IgD-negative memory B cell (primary cell): ENCODE measurements around the gene PITX2. TPM values are rescaled to one million over a fixed set of nuclear protein-coding genes. Genes with fewer than 3 reads are reported as not detected.
A peak's percentile ranks its signal among the peaks of the same experiment; 100 is the strongest.

Experiments used
- H3K27ac Mint-ChIP-seq, 3 donors: one replicate each; pipeline ENCODE4 v1.8.0; 2020 to 2022; ENCODE audit warnings: mild to moderate bottlenecking in 3 of 3, mixed read lengths in 3 of 3, moderate library complexity in 1 of 3
- H3K27me3 Mint-ChIP-seq: one replicate; pipeline ENCODE4 v1.8.0; 2021; ENCODE audit warnings: mixed read lengths
- H3K36me3 Mint-ChIP-seq: one replicate; pipeline ENCODE4 v1.8.0; 2020; ENCODE audit warnings: mild to moderate bottlenecking, mixed read lengths
- H3K4me1 Mint-ChIP-seq, 3 donors: one replicate each; pipeline ENCODE4 v1.8.0; 2020 to 2022; ENCODE audit warnings: mixed read lengths in 3 of 3, mild to moderate bottlenecking in 1 of 3
- H3K4me3 Mint-ChIP-seq, 4 donors: one replicate each; pipeline ENCODE4 v1.8.0; 2020 to 2022; ENCODE audit warnings: mild to moderate bottlenecking in 4 of 4, mixed read lengths in 4 of 4, moderate library complexity in 3 of 4
- H3K9me3 Mint-ChIP-seq, 3 donors: one replicate each; pipeline ENCODE4 v1.8.0; 2020 to 2021; ENCODE audit warnings: mixed read lengths in 3 of 3, mild to moderate bottlenecking in 1 of 3
- polyA plus RNA-seq: library from polyadenylated mRNA; unstranded; fragments of 300-500 nt; fragmentation: Illumina TruSeq; gene quantifications from one replicate; pipeline ENCODE4 v1.2.3, GENCODE V29; 2021

PITX2 gene
- polyA plus RNA-seq, 1 donor from 2014 or later, result not detected

DNA sequence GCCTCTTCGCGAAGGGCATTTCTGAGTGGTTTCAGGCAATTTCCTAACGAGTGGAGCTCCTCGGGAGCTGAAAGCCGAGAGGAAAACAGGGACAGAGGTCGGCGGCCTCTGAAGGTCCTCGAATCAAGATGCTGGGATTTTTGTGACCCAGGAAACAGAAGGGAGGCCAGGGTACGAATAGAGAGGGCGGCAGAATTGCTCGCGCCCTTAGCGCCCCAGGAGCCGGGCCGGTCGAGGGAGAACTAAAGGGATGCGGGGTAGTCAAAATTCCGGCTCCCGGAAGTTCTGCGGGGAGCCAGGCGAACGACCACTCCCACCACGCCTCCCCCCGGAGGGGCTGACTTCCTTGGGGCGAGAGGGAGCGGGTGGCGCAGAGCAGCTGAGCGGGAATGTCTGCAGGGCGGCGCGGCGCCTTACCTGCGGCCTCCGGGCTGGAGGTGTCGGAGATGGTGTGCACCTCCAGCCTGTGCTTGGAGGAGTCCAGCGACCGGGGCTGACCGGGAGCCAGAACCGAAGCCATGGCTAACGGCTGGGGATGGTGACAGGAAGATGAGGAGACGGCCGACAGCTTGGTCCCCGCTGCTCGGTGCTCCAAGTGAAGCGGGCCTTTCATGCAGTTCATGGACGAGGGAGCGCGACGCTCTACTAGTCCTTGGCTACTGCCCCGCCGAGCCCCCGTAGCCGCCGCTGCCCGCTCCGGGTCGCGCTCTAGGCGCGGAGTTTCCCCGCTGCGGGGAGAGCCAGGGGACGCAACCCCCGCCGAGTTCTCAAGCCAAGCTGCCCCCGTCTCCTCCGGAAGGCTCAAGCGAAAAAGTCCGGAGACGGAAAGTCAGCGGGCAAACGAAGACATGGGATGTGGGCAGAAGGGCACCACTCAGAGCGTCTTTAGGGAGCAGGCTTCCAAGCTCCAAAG, 782 bp downstream of the PITX2 start:
- peak overlapping the region; percentile 17 to 72 (median 60) for H3K4me3 Mint-ChIP-seq
- peaks cover 2% of the 10 kb centered on the region for H3K36me3 Mint-ChIP-seq
- H3K27me3 Mint-ChIP-seq, result peaks cover 83% of the 10 kb centered on the region
- peaks cover under 1 to 6% (median 3%) of the 10 kb centered on the region in 3 donors for H3K4me1 Mint-ChIP-seq
- H3K27ac Mint-ChIP-seq, result peak overlapping the region in 2 of 3 donors; percentile 59 to 76
- peaks cover 3 to 14% (median 8%) of the 10 kb centered on the region in 3 donors for H3K9me3 Mint-ChIP-seq

- Mint-ChIP-seq H3K27ac (peak overlapping the region in 2 of 3 donors; percentile 76 to 89), H3K4me3 (peak overlapping the region in 3 of 4 donors; percentile 57 to 65 (median 63)), H3K27me3 (peaks cover 84% of the 10 kb centered on the region), H3K9me3 (peaks cover 3 to 14% (median 8%) of the 10 kb centered on the region in 3 donors), H3K4me1 (peaks cover 0 to 6% (median 3%) of the 10 kb centered on the region in 3 donors), H3K36me3 (peaks cover 2% of the 10 kb centered on the region)
Measured at GRCh38 chr4:110621328-110621812, 1.5 kb downstream of the PITX2 start.

GRCh38 chr4:110620691-110621327, 2.1 kb downstream of the PITX2 start:
- H3K4me1 Mint-ChIP-seq, result peaks cover 0 to 7% (median 6%) of the 10 kb centered on the region in 3 donors
- peaks cover 2% of the 10 kb centered on the region for H3K36me3 Mint-ChIP-seq
- H3K4me3 Mint-ChIP-seq, result peak overlapping the region; percentile 27 to 65 (median 34)
- peak overlapping the region in 2 of 3 donors; percentile 50 to 89 for H3K27ac Mint-ChIP-seq
- peaks cover 3 to 14% (median 8%) of the 10 kb centered on the region in 3 donors for H3K9me3 Mint-ChIP-seq
- H3K27me3 Mint-ChIP-seq, result peaks cover 84% of the 10 kb centered on the region

- Mint-ChIP-seq H3K27ac (peak overlapping the region in 2 of 3 donors; percentile 50 to 89), H3K9me3 (peaks cover 3 to 14% (median 8%) of the 10 kb centered on the region in 3 donors), H3K4me3 (peak overlapping the region in 1 of 4 donors; percentile 34), H3K36me3 (peaks cover 2% of the 10 kb centered on the region), H3K4me1 (peaks cover 2 to 7% (median 6%) of the 10 kb centered on the region in 3 donors), H3K27me3 (peaks cover 88% of the 10 kb centered on the region)
Measured at GRCh38 chr4:110620322-110620690, 2.6 kb downstream of the PITX2 start.

- Mint-ChIP-seq H3K9me3 (peaks cover 3 to 14% (median 8%) of the 10 kb centered on the region in 3 donors), H3K27me3 (peaks cover 86% of the 10 kb centered on the region), H3K27ac (peak overlapping the region; percentile 50 to 88 (median 86)), H3K4me1 (peaks cover 4 to 7% (median 6%) of the 10 kb centered on the region in 3 donors), H3K36me3 (peaks cover 2% of the 10 kb centered on the region), H3K4me3 (peak overlapping the region in 2 of 4 donors; percentile 34)
Measured at GRCh38 chr4:110619463-110620247, 3.2 kb downstream of the PITX2 start.

- H3K4me1 Mint-ChIP-seq, result peaks cover 4 to 7% (median 6%) of the 10 kb centered on the region in 3 donors
- peak overlapping the region in 1 of 4 donors; percentile 25 for H3K4me3 Mint-ChIP-seq
- peaks cover 86% of the 10 kb centered on the region for H3K27me3 Mint-ChIP-seq
- peak overlapping the region; percentile 50 to 88 (median 86) for H3K27ac Mint-ChIP-seq
- peaks cover 0 to 12% (median 7%) of the 10 kb centered on the region in 3 donors for H3K9me3 Mint-ChIP-seq
- peaks cover 2% of the 10 kb centered on the region for H3K36me3 Mint-ChIP-seq
Measured at GRCh38 chr4:110618581-110619462, 4.1 kb downstream of the PITX2 start.

GRCh38 chr4:110617646-110618580, 5.0 kb downstream of the PITX2 start:
- Mint-ChIP-seq H3K27ac (peak overlapping the region; percentile 34 to 72 (median 43)), H3K4me1 (peaks cover 0 to 4% (median 3%) of the 10 kb centered on the region in 3 donors), H3K4me3 (peak overlapping the region; percentile 25 to 78 (median 50)), H3K27me3 (peaks cover 81% of the 10 kb centered on the region), H3K9me3 (peaks cover 0 to 10% (median 0%) of the 10 kb centered on the region in 3 donors), H3K36me3 (peaks cover 2% of the 10 kb centered on the region)

- peaks cover 2% of the 10 kb centered on the region for H3K36me3 Mint-ChIP-seq
- H3K4me3 Mint-ChIP-seq, result no peak overlapping the region
- peak overlapping the region in 1 of 3 donors; percentile 34 for H3K27ac Mint-ChIP-seq
- peaks cover 0 to 4% (median 3%) of the 10 kb centered on the region in 3 donors for H3K4me1 Mint-ChIP-seq
- peaks cover 81% of the 10 kb centered on the region for H3K27me3 Mint-ChIP-seq
- H3K9me3 Mint-ChIP-seq, result peaks cover 0 to 9% (median 0%) of the 10 kb centered on the region in 3 donors
Measured at GRCh38 chr4:110617075-110617640, 5.7 kb downstream of the PITX2 start.

DNA sequence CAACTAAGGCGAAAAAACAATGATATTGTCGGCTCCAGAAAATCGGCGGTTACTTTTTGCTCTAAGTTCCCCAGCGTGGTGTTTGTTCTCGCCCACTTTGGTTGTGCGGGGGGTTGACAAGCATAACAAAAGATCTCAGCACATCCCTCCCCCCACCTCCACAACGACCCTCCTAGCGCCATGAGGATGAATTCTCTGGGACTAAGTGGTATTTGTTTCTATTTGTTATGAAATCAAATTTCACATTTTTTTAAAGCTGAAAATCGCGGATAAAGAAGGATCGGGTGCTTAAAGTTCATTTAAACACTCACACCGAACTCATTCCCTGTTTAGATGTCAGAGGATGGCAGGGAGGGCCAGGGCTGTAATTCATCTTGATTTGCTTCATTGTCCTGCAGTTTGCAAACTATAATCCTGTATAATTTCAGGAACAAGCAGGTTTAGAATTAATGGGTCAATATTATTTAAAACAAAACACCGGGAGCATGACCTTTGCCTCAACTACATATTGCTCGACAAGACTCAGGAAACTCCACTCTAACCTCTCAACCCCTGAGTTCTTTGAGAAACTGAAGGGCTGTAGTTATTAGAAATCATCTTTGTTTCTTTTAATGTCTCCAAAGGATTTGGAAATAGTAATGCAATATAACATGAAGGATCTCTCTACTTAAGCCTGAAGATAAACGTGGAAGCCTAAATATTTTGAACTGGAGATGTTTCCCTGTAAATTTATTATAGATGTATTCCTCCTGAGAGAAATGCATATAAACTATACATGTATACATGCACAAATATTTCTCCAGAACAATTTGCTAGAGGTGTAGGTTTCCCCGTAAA, 6.4 kb downstream of the PITX2 start:
- H3K9me3 Mint-ChIP-seq, result peaks cover 0 to 9% (median 0%) of the 10 kb centered on the region in 3 donors
- H3K4me3 Mint-ChIP-seq, result peak overlapping the region in 1 of 4 donors; percentile 40
- peaks cover 2% of the 10 kb centered on the region for H3K36me3 Mint-ChIP-seq
- H3K4me1 Mint-ChIP-seq, result peaks cover 0 to 4% (median 3%) of the 10 kb centered on the region in 3 donors
- H3K27me3 Mint-ChIP-seq, result peaks cover 81% of the 10 kb centered on the region
- H3K27ac Mint-ChIP-seq, result peak overlapping the region in 2 of 3 donors; percentile 63 to 78

DNA sequence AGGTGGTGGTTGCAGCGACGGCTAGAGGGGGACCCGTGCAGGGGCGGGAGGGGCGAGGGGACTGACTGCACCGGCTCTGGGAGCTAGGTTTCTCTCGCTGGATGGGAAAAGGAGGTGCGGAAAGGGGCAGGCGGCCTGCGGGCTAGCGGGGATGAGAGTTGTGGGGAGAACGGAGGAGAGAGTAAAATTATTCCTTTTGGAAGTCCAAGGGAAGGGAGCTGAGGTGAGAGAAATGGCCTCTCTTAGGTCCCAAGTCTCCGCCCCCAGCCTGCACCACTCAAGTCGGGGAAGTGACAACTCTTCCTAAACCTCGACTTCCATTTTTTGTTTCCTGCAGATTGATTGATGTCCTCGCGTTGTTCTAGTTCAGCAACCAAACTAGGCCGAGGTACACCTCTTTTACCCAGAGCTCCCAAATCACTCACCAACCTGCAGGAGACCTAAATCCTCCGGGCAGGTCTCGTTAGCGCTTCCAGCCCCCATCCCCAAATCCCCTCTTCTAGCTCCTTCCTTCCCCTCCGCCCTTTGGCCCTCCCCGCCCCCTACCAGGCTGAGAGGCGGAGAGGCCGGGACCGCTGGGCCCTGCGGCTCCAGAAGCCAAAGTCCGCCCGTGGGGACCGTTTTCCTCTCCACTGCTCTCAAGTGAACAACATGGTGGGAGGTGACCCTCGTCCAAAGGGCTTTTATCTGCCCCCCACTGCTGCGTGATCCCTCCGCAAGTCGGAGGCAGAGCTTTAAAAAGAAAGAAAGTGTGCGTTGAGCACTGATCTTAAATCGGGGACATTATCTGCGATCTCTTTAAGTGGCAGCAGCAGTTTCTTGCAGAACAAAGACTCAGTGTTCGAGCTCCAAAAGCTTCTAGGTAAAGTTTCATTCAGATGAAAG, 7.3 kb downstream of the PITX2 start:
- H3K4me1 Mint-ChIP-seq, result peaks cover 0 to 4% (median 3%) of the 10 kb centered on the region in 3 donors
- H3K9me3 Mint-ChIP-seq, result peaks cover 0 to 9% (median 0%) of the 10 kb centered on the region in 3 donors
- peaks cover 79% of the 10 kb centered on the region for H3K27me3 Mint-ChIP-seq
- peaks cover 2% of the 10 kb centered on the region for H3K36me3 Mint-ChIP-seq
- H3K4me3 Mint-ChIP-seq, result peak overlapping the region in 2 of 4 donors; percentile 40 to 81
- peak overlapping the region; percentile 70 to 88 (median 78) for H3K27ac Mint-ChIP-seq

GRCh38 chr4:110614976-110615352, 7.9 kb downstream of the PITX2 start:
- Mint-ChIP-seq H3K9me3 (peaks cover 0 to 8% (median 0%) of the 10 kb centered on the region in 3 donors), H3K27me3 (peaks cover 77% of the 10 kb centered on the region), H3K27ac (peak overlapping the region; percentile 70 to 88 (median 78)), H3K4me1 (peaks cover 0 to 4% (median 3%) of the 10 kb centered on the region in 3 donors), H3K36me3 (peaks cover 2% of the 10 kb centered on the region), H3K4me3 (peak overlapping the region in 2 of 4 donors; percentile 72 to 81)
